HG03439 (cell line): ENCODE data around the gene DAG1.

ENCODE experiments used
- ATAC-seq: cut with Tn5 transposase; IDR thresholded peaks from one replicate; pipeline ENCODE4 v1.9.1; 2021; ENCODE audit warnings: mild to moderate bottlenecking, moderate library complexity; ENCODE audit not compliant: unreplicated experiment

The DAG1 gene

DNA sequence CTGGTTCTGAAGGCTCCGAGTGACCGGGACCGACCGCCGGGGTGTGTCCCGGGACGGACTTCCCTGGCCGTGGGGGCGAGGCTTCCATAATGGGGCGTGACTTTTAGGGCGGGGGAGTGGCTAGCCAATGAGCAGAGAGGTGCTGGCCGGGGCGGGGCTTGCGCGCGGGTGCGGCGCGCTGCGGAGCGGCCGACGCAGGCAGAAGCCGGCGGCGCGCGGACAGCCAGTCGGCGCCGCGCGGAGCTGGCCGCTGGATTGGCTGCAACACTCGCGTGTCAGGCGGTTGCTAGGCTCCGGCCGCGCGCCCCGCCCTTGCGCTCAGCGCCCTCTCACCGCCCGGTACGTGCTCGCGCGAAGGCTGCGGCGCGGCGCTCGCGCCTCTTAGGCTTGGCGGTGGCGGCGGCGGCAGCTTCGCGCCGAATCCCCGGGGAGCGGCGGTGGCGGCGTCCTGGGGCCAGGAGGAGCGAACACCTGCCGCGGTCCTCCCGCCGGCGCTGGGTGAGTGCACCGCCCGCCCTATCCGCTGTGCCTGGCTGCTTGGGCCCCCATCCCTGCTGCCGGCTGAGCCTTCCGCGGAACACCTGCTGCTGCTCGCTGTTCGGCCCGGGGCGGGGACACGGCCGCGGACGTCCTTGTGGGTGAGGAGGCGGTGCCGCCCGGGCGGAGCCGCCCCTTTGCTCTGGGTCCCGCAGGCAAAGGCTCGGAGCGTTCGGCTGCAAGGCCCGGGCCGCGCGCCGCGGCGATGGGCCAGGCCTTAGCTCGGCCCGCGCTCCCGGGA lies at the start of gene DAG1:
DAG1 (plus strand) TSS at position 332 of the 778 bp plus-strand sequence. CDS start 40,268 bp downstream, outside the sequence.
- peak; percentile 80 for ATAC-seq

DNA sequence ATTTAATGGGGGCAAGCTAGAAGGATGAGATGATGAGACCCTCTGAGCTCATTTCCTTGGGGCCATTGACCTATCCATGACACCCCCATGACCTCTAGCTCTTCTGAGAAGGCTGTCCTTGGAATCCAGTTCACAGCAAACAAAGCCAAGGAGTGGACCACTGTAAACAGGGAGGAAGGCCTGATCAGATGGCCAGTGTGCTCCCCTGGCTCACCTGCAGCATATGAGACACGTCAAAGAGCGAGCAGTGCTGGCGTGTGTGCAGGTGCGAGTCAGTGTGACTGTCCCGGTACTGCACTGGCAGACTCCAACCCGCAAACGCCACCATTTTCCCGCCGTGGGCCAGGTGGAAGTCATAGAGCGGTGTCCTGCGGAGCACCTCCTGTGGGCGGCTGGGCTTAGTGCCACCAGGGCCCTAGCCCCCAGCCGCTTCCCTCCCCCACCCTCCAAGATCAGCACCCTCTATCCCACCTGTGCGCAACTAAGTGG lies 48.1 kb upstream of the DAG1 start:
- no peak for ATAC-seq

DNA sequence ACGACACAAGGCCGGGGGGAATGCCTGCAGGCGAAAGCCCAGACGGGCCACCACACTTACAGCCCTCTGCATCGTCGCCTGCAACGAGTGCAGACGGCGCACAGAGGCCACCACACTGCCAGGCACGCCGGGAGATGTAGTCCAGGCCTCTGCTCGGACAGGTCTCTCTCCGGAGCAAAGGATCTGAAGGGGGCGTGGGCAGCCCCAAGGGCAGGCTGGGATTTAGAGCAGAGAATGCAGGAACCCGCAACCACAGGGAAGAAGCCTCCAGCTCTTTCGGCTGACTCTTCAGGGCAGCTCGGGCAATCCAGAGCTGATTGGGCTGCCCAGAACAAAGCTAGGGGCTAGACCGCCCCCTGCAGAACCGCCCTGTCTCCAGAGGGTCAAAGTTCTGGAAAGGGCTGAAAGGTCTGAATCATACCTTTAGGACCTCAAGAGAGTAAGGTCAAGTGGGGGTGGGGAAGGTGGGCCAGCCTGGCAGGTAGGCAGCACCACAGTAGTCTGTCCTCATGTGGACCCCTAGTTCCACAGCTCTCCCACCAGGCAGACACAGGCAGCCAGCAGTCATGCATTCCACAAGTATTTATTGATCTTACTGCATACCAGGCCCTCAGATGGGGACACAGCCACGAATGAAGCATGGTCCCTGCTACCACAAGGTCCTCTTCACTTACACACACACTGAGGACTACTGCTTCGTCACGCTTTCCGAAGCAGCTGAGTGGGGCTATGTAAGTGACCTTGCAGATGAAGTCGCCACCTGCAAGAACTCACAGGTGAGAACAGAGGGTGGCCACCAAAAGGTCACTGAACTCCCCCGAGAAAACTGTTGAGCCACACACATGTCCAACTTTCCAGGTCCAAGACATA lies 47.5 kb upstream of the DAG1 start, which contains the start of gene AMT:
AMT (minus strand) TSS at position 95 of the 870 bp plus-strand sequence; CDS start at position 72, 23 bp downstream.
- ATAC-seq: no peak

DNA sequence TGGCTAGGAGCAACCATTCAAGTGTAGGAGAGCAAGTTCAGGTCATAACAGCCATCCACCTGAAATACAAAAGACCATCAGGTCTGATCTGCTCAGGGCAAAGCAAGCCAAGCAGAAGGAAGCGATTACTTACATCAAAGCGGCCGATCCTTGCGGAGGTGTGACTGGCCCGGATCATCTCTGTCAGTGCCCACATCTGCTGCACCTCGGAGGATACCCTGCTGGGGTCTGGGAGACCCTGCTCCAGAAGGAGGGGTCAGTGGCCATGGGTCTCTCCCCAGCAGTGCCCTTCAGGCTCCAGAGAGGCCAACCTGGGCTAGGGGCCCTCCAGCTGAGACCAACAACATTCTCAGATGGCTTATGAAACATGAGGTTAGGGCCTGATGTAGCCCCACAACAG lies 45.3 kb upstream of the DAG1 start:
- ATAC-seq: no peak

DNA sequence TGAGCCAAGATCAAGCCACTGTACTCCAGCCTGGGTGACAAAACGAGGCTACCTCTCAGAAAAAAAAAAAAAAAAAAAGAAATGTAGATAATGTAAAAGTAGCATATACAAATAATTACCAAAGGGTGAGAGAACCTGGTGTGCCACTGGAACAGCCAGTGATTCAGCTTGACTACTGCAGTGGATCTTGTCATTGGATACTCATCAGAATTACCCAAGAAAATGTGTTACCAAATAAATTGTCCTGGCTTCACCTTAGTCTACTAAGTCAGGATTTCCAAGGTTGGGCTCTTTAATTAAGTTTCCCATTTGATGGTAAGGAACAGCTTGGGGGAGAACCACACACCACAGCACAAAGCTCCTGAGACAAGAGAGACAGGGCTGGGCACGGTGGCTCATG lies 42.5 kb upstream of the DAG1 start:
- no peak for ATAC-seq

DNA sequence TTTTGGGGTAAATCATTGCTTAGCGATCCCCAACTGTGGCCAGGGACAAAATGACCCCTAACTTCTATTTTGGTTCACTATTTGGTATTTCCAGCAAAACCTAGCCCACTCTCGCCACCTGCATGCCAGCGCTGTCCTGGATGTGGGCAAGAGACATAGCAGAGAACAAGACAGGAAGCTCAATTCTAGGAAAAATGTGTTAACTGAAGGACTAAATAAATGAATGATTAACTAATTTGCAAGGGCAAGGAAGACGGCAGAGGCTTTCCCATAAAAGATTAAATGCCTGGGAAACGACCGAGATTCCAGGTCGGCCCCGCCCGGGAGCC lies 41.4 kb upstream of the DAG1 start:
- no peak for ATAC-seq

DNA sequence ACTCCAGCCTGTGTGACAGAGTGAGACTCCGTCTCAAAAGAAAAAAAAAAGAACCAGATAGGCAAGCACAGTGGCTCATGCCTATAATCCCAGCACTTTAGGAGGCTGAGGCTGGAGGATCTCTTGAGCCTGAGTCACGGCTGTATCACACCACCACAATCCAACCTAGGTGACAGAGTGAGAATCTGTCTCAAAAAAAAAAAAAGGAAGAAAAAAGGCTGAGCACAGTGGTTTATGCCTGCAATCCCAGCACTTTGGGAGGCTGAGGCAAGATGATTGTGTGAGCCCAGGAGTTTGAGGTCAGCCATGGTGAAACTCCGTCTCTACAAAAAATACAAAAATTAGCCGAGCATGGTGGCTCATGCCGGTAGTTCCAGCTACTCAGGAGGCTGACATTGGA lies 35.3 kb upstream of the DAG1 start:
- no peak for ATAC-seq

DNA sequence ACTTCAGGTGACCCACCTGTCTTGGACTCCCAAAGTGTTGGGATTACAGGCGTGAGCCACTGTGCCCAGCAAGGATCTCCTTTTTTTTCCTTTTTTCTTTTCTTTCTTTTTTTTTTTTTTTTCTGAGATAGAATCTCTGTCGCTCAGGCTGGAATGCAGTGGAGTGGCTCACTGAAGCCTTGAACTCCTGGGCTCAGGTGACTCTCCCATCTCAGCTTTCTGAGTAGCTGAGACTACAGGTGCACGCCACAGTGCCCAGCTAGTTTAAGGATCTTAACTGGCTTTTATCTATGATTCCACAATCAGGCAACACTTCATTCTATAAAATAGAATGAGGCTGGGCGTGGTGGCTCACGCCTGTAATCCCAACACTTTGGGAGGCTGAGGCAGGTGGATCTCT lies 24.7 kb upstream of the DAG1 start:
- no peak for ATAC-seq

DNA sequence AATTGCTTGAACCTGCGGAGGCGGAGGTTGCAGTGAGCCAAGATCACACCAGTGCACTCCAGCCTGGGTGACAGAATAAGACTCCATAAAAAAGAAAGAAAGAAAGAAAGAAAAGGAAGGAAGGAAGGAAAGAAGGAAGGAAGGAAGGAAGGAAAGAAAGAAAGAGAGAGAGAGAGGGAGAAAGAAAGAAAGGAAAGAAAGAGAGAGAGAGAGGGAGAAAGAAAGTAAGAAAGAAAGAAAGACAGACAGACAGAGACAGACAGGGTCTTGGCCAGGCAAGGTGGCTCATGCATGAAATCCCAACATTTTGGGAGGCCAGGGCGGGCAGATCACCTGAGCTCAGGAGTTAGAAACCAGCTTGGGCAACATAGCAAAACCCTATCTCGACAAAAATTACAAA lies 16.4 kb upstream of the DAG1 start:
- ATAC-seq: no peak

DNA sequence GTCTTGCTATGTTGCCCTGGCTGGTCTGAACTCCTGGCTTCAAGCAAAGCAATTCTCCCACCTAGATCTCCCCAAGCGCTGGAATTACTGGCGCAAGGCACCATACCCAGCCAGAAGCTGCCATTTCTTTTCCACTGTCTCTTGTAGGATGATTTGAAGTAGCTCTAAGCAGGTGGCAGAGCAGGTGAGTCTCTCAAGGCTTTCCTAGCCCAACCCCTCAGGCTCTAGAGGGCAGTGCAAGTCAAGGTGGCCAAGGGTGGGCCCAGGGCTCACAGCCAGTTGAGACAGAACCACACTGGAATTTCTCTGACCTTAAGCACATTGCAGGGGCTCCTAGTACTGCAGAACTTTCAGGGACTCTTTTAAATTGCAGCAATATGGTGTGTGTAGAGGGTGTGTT lies 15.6 kb upstream of the DAG1 start:
- ATAC-seq: no peak

DNA sequence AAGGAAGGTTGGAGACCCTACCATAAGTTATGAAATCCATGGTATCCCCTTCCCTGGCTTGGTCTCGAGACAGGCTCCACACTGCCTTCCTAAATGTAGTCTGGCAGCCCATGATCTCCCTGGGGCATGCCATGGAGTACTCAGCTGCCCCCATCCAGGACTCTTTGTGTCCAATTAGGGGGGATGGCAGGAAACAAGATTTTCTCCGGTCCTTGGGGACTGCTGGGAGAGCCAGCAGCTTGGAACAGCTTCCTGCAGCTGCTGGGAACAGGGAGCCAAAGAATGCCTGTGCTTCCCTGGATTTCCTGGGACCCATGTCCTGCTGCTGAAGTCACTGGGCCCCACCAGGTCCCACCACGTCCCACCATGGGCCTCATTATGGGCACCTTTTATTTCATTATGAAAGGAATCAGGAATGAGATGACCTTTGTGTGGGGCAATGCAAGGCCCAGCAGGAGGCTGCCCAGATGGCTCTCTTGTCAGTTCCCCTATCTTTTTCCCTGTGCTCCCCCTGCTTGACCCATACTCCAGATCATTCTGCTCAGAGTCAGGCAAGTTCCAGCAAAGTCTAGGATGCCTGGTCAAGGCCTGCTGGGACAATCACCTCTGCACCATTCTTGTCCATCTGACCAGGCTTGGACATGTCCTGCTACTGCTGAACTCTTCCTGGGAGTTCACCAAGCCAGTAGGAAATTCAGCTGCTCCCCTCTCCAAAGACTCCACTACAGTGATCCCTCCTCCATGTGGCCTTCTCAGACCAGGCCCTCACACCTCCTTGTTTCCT lies 15.0 kb upstream of the DAG1 start:
- ATAC-seq: no peak

DNA sequence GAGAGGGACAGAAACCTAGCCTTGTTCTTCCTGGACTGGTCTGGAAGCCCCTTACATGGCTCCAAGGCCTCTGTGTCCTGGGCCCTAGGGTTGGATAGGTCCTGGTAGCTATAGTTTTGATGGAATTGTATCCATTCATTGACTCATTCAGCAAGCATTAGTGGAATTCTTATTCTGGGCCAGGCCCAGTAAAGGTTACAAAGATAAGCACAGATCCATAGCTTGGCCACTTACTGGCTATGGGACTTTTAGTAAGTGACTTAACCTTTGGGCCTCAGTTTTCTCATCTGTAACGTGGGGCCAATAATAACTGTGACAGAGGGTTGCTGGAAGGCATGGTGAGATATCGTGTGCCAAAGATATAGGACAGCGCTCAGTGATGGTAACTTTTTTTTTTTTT lies 13.6 kb upstream of the DAG1 start:
- no peak for ATAC-seq

DNA sequence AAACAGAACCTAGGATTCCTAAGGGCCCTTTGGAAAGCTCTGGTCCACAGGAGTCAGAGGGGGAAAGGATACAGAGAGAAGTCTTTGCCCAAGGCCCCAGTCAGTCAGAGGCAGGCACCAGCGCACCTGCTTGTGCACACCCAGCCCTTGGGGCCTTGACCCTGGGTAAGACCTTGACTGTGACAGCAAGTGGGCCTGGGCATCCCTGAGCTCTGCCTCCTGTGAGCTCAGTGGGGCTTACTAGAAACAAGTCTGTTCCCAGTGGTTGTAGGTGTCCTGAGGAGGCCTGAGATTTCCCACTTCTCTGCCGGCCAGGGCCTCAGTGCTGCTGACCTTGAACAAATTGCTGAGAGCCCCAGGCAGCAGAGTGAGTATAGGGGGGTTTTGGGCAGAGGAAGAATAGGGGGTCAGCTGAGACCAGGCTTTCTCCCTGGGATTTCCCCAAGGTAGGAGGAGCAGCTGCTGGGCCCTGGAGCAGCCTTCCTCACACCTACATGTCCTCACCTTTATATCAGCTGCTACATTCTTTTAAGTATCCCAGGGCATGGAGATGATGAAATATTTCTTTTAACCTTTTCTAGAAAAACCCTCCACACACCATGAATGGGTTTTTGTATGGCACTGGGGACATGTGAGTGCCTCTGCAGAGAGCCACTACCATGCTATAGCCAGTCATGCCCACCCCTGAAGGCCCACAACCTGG lies 9.7 kb upstream of the DAG1 start:
- no peak for ATAC-seq

DNA sequence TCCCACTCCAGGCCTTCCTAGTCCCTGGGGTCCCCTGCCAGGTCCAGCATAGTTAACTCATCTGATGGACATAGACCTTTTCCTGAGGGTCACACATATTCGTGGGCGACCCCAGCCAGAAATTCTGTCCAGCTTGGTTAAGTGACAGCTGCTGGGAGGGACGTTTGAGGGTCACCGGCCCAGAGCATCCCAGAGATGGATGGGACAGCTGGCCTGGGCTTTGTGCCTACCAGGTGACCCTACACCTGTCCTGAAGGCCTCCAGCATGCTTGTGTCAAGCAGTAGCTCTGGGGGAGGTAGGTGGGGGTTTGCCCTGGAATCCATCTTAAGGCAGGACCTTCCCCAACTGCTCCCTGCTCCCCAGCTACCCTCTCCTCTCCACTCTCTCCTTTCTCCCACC lies 9.1 kb upstream of the DAG1 start:
- no peak for ATAC-seq

DNA sequence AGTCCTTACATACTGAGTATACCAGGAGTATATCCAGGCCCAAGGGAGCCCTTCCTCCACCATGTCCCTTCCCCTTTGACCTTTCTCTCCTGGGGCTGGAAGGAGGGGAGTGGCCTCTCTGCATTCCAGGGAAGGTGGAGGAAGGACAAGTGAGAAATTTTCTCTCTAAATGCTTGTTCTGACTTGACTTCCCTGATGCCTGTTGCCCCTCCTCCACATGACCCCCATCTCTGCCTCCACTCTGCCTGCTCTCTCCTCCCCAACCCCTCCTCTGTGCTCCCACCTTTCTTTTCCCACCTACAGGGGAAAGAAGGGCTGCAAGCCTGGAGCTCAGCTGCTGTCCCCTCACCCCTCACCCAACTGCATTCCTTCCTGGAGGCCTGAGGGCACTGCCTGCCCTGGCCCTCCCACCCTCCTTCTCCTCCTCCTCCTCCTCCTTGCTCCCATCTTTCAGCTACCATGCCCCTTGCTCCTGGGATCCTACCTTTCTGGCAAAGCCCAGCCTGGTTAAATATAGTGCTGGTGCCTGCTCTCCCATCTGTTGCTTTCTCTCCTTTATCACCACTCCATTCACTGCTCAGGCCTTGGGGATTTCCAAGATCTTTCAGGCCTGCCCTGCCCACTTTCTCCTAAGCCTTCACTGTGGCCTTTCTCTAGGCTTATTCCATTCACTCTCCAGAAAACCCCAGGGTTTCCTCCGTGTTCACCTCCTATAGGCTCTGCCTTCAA lies 8.5 kb upstream of the DAG1 start:
- no peak for ATAC-seq

DNA sequence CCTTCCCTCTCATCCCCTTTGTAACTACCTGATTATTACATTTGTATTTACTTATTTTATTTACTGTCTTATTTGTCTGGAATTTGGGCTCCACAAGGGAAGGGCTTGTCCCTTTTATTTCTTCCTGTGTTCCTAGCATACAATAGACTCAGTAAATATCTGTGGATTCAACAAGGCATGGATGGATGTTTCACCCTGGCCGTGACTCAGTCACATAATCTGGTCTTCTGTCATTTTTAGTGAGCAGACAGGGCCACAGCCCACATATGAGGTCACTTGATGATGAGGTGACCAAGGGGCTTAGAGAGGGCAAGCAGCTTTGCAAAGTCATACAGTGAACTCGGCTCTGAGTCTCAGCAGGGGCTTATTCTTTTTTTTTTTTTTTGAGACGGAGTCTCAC lies 7.8 kb upstream of the DAG1 start:
- no peak for ATAC-seq

DNA sequence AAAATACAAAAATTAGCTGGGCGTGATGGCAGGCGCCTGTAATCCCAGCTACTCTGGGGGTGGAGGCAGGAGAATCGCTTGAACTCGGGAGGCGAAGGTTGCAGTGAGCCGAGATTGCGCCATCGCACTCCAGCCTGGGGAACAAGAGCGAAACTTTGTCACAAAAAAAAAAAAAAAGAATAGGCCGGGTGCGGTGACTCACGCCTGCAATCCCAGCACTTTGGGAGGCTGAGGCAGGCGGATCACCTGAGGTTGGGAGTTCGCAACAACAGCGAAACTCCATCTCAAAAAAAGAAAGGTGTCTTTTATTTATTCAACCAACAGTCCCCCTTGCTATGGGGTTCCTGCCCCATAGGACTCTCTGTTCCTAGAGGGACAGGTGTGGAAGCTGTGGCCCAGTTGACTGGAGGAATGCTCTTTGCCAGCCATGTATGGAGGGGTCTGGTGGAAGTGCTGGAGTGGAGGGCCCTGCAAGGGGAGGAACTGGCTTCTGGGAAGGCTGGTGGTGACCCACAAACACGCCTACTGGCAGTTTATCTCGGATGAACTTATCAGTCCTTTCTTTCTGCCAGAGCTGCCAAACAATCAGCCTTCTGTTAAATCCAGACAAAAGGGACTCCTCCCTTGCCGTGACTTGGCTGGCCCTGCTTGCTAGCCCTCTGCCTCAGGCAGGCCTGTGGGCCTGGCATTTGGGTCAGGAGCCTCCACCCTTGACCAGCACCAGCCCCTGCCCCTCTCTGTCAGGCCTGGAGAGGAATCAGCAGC lies 4.6 kb upstream of the DAG1 start:
- ATAC-seq: no peak

DNA sequence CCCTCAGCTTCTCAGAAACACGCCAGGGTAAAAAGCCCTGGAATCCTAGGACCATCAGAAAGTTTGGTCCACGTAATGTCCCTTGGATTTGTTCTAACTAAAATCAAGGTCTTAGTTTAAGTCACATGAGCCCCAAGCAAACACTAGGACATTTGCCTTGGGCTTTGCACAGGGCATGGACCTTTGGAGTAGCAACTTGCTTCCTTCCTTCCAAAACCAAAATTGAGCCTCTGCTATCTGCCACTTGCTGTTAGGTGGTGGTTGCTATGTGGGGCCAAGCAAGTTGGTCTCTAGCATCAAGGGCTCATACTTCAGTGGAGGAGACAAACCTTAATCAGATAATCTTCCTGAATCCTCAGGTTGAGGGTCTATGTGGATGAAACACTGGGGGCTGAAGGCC lies 4.0 kb upstream of the DAG1 start:
- ATAC-seq: no peak
